Endothelial cell of umbilical vein (primary cell): ENCODE results near the gene CCDC74A.
"Not testable (repeated sequence)": the region's sequence is repeated elsewhere in the genome, so short reads cannot be mapped to it uniquely, and the experiment has no call there.

Source experiments
- CTCF ChIP-seq, 2 donors: IDR thresholded peaks; 1 replicate in 1 of 2; 2 replicates in 1 of 2; pipeline ENCODE4 v1.5.1; 2011; ENCODE audit warnings: low read length in 2 of 2, mild to moderate bottlenecking in 2 of 2, moderate library complexity in 2 of 2, control low read depth in 1 of 2, inconsistent platforms in 1 of 2, low read depth in 1 of 2; ENCODE audit not compliant: insufficient read depth in 1 of 2; ENCODE audit errors: extremely low read depth in 1 of 2
- EZH2 ChIP-seq: IDR thresholded peaks from 2 replicates; pipeline ENCODE4 v1.6.1; 2012; ENCODE audit warnings: borderline replicate concordance, low read depth, mild to moderate bottlenecking, moderate library complexity, low read length, inconsistent platforms; ENCODE audit not compliant: severe bottlenecking
- MYC ChIP-seq: IDR thresholded peaks from one replicate; pipeline ENCODE4 v1.6.1; 2011; ENCODE audit warnings: mild to moderate bottlenecking, low read depth, low read length
- POLR2A ChIP-seq: IDR thresholded peaks from 2 replicates; pipeline ENCODE4 v1.6.1; 2012; ENCODE audit warnings: low read depth, mild to moderate bottlenecking, control low read depth, low read length
- POLR2AphosphoS5 ChIP-seq: IDR thresholded peaks from 2 replicates; pipeline ENCODE4 v1.6.1; 2012; ENCODE audit warnings: low read depth, mild to moderate bottlenecking, control low read depth, low read length, moderate library complexity; ENCODE audit not compliant: insufficient read depth

DNA sequence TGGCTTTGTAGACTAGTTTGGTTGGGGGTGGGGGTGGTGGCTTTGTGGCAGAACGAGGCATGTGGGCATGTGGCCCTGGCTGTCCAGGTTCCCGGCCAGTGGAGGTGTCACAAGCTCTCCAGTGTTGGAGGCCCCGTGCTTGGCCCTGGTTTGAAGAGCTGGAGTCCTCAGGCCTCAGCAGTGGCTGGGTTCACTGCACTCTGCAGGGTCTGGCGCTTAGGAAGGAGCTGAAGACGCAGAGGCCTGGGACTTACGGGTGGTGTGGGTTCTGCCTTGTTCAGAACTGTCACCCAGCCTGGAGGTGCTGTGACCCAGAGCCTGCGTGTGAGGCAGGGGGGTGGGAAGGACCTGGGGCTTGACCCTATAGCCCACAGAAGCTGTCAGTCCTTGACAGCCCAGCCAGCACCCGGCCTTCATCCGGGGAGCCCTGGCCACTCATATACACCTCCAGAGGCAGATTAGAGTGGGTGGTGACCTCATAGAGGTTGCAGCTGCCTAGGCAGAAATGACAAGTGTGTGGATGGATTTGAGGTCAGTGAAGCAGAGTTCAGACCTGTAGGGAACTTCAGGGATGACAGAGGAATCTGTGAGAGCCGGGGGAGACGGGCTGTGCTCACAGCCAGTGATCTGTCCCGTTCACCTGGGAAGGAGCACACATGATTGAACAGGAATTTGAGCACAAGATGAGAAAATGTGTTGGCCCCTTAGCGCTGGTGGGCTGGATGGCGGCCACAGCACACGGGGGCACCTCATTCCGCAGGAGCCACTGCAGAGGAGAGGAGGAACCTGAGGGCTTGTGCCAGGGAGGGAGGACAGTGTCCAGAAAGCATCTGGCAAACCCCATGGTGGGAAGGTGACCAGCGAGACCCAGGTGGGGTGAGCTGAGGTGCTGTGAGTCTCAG, 15.5 kb upstream of the CCDC74A start:
- not testable (repeated sequence) for TF ChIP-seq CTCF (IDR thresholded peaks at IDR 0.05; ENCODE audit: extremely low read depth in 1 of 2, insufficient read depth in 1 of 2, low read depth in 1 of 2, low read length in 2 of 2); POLR2AphosphoS5; POLR2A; EZH2; MYC
